Neuron (in vitro differentiated cells): Measurements from ENCODE around the gene MRPL53.
"Not testable (repeated sequence)": the region's sequence is repeated elsewhere in the genome, so short reads cannot be mapped to it uniquely, and the experiment has no call there.

Source experiments
- H2AFZ ChIP-seq: one replicate; pipeline ENCODE4 v1.6.1; 2013; ENCODE audit warnings: low read depth, mild to moderate bottlenecking, inconsistent platforms, low read length, moderate library complexity
- H3K27me3 ChIP-seq: one replicate; pipeline ENCODE4 v1.6.1; 2013; ENCODE audit warnings: low read length; ENCODE audit not compliant: insufficient read depth
- H3K36me3 ChIP-seq: one replicate; pipeline ENCODE4 v1.6.1; 2013; ENCODE audit warnings: low read length; ENCODE audit not compliant: insufficient read depth
- H3K4me1 ChIP-seq: one replicate; pipeline ENCODE4 v1.6.1; 2013; ENCODE audit warnings: low read length; ENCODE audit not compliant: insufficient read depth
- H3K4me3 ChIP-seq: 2 replicates; pipeline ENCODE4 v1.5.1; 2013; ENCODE audit warnings: mild to moderate bottlenecking, low read length, moderate library complexity
- H3K9me3 ChIP-seq: one replicate; pipeline ENCODE4 v1.6.1; 2013; ENCODE audit warnings: low read length

Gene MRPL53

DNA sequence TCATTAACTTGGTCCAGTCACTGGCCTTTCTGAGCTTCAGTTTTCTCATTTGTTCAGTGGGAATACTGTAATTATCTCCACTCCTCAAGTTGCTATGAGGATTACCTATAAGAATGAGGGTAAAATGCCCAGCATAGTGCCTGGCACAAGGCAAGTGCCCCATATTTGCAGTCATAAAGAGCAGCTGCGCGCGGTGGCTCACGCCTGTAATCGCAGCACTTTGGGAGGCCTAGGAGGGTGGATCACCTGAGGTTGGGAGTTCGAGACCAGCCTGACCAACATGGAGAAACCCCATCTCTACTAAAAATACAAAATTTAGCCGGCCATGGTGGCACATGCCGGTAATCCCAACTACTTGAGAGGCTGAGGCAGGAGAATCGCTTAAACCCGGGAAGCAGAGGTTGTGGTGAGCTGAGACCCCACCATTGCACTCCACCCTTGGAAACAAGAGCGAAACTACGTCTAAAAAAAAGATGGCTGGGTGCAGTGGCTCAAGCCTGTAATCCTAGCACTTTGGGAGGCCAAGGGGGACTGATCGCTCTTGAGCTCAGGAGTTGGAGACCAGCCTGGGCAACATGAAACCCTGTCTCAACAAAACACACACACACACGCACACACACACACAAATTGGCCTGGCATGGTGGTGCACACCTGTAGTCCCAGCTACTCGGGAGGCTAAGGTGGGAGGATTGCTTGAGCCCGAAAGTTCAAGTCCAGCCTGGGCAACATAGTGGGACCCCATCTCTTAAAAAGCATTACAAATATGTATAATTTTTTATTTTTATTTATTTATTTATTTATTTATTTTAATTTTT is 29.8 kb downstream of the MRPL53 start:
- H3K4me1 ChIP-seq, result peaks cover 20% of the 10 kb centered on the region

DNA sequence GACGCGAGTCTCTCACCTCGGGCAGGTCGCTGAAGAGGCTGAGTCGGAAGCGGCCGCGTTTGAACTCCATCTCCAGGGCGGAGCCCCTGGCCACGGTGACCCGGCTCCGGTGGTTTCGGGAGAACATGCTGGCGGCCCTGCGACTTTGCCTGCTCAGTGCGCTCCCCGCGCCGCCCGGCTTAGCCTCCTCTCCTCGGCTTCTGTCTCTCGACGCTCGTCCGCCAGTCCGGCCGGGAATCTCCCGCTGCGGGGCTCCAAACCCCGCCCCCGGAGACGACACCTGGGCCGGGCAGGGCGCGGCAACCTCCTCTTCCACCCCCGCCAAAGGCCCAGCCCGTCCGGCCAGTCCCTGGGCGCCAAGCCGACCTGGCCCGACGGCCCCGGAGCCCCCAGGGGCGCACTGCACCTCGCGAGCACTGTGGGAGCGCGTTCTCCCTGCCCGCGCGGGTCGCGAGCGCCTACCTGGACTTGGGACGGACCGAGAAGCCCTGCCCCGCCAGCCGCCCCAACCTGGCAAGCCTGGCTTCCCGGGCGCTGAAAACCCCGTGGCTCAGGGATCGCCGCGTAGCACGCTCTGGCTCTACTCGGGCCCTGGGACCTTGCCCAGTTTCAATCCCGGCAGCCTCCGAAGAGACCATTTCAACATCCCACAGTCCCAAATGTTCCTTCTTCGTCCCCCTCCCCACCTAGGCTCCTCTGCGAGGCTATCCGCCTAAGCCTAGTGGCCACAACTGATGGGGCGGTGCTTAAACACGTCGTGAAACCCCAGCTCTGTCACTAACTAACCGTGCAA is 30.6 kb downstream of the MRPL53 start, which contains the start of gene RTKN:
RTKN (minus strand) TSS at position 248 of the 793 bp plus-strand sequence; CDS start at position 127, 121 bp downstream.
- peak within 1 kb of the TSS; percentile 57 for H3K4me3 ChIP-seq
- no peaks in the 10 kb centered on the region for H3K9me3 ChIP-seq
- H2AFZ ChIP-seq, result peak within 1 kb of the TSS; percentile 92
- H3K4me1 ChIP-seq, result peaks cover 20% of the 10 kb centered on the region
- H3K36me3 ChIP-seq, result no peaks in the 10 kb centered on the region
- H3K27me3 ChIP-seq, result no peaks in the 10 kb centered on the region

More for the DNA sequence above, 29.8 kb downstream of the MRPL53 start:
- H3K9me3 ChIP-seq, H3K4me3 ChIP-seq, H3K36me3 ChIP-seq, H2AFZ ChIP-seq, H3K27me3 ChIP-seq: not testable (repeated sequence)

- no peaks in the 10 kb centered on the region for H3K36me3 ChIP-seq
- H2AFZ ChIP-seq, result peak overlapping the region; percentile 92
- no peak overlapping the region for H3K4me3 ChIP-seq
- H3K9me3 ChIP-seq, result no peaks in the 10 kb centered on the region
- peaks cover 20% of the 10 kb centered on the region for H3K4me1 ChIP-seq
- H3K27me3 ChIP-seq, result no peaks in the 10 kb centered on the region
These were observed 31.2 kb downstream of the MRPL53 start for GRCh38 chr2:74441170-74441689.

GRCh38 chr2:74440378-74441169 is 31.9 kb downstream of the MRPL53 start:
- Histone ChIP-seq H3K4me3 (peak overlapping the region; percentile 57), H3K9me3 (no peaks in the 10 kb centered on the region), H3K36me3 (no peaks in the 10 kb centered on the region), H3K27me3 (no peaks in the 10 kb centered on the region), H2AFZ (peak overlapping the region; percentile 92), H3K4me1 (peaks cover 20% of the 10 kb centered on the region)

GRCh38 chr2:74439803-74440377 is 32.6 kb downstream of the MRPL53 start:
- no peaks in the 10 kb centered on the region for H3K27me3 ChIP-seq
- no peaks in the 10 kb centered on the region for H3K9me3 ChIP-seq
- H3K4me3 ChIP-seq, result peak overlapping the region; percentile 57
- peaks cover 20% of the 10 kb centered on the region for H3K4me1 ChIP-seq
- H3K36me3 ChIP-seq, result no peaks in the 10 kb centered on the region
- H2AFZ ChIP-seq, result peak overlapping the region; percentile 92

- peak overlapping the region; percentile 57 for H3K4me3 ChIP-seq
- no peaks in the 10 kb centered on the region for H3K36me3 ChIP-seq
- no peaks in the 10 kb centered on the region for H3K27me3 ChIP-seq
- H3K9me3 ChIP-seq, result no peaks in the 10 kb centered on the region
- H2AFZ ChIP-seq, result peak overlapping the region; percentile 92
- peaks cover 20% of the 10 kb centered on the region for H3K4me1 ChIP-seq
These were observed 33.1 kb downstream of the MRPL53 start for GRCh38 chr2:74439373-74439772.

DNA sequence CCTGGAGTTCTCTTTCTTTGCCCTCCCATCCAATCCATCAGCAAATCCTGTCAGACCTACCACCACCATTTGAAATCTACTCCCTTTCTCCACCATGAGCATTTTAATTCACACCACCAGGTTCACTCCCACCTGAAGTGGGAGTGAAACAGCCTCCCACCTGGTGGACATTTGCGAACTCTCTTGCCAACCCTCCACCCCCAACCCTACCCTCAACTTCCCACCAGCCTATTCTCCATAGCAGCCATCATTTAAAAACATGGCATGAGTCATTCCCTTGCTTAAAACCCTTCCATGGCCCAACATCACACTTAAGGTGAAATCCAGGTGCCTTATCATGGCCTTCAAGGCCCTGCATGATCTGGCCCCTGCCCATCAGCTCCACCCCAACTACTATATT is 34.2 kb downstream of the MRPL53 start:
- Histone ChIP-seq H2AFZ (no peak overlapping the region), H3K4me3 (no peak overlapping the region), H3K36me3 (no peaks in the 10 kb centered on the region)

DNA sequence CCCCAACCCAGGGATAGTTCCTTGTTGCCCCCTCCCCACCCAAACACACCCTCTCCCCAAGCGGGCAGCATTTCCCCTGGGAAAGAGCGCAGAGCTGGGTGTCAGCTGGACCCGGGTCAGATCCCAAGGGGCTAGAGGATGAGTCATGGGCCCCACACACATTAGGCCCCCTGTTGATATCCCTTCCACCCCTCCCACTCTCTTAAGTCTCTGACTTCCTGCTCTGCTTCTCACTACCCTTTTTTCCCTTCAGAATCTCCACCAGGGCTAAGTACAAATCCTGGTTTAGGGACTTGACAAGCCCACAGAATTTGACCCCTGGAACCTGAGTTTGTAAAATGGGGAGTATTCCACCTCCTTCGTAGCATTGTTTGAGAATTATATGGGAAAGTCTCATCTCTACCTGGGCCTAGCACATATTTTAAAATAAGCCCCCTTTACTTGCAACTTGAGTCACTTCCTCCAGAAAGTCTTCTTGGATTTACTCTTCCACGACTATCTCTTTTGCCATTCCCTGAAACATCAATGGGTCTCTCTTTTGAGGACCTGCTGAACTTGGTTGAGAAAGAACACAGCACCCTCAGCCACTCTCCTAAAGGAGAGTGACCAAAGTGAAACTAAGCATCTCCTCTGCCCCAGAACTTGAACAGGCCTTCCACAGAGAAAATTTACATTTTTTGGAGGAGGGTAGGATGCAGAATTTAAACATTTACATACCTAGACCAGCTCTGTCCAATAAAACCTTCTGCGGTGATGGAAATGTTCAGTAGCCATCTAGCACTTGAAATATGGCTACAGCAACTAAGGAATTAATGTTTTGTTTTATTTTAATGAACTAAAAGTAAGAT is 35.4 kb downstream of the MRPL53 start:
- peaks cover 3% of the 10 kb centered on the region for H3K36me3 ChIP-seq

More for the DNA sequence above, 34.2 kb downstream of the MRPL53 start:
- Histone ChIP-seq H3K9me3 (no peaks in the 10 kb centered on the region), H3K4me1 (peaks cover 20% of the 10 kb centered on the region), H3K27me3 (no peaks in the 10 kb centered on the region)

DNA sequence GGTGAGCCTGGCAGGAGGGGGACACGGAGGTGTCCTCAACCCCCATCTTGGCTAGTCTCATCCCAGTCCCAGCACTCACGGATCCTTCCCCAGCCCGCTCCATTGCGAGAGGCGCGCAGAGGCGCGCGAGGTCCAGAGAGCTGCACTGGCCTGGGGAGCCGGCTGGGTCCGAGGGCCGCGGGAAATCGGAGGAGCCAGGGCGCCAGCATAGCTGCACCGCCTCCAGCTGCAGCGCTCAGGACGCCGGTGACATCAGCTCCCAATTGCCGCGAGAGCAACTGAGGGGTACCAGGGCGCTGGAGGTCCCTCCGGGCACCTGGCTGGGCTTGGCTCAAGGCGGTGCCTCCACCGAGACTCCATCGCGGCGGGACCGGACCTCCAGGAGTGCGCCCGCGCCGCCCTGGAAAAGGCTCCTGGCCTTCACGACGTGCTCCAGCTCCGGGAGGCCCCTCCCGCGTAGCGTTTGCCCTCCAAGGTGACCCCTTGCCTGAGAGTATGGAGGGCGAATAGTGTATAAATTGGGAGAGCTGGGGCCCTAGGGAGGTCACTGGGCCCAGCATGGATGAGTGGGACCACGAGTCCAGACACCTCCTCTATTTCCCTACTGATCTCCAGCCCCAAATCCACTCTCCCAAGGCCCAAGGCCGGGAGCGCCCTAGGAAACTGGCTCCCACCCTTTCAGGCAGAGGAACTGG is 36.2 kb downstream of the MRPL53 start:
- no peak overlapping the region for H2AFZ ChIP-seq
- no peaks in the 10 kb centered on the region for H3K27me3 ChIP-seq
- H3K4me1 ChIP-seq, result peaks cover 20% of the 10 kb centered on the region
- peaks cover 8% of the 10 kb centered on the region for H3K36me3 ChIP-seq
- H3K9me3 ChIP-seq, result no peaks in the 10 kb centered on the region
- no peak overlapping the region for H3K4me3 ChIP-seq

More for the DNA sequence above, 35.4 kb downstream of the MRPL53 start:
- Histone ChIP-seq H2AFZ (no peak overlapping the region), H3K4me1 (peaks cover 20% of the 10 kb centered on the region), H3K9me3 (no peaks in the 10 kb centered on the region), H3K27me3 (no peaks in the 10 kb centered on the region), H3K4me3 (no peak overlapping the region)

GRCh38 chr2:74430502-74430901 is 42.0 kb downstream of the MRPL53 start:
- Histone ChIP-seq H3K36me3 (peaks cover 59% of the 10 kb centered on the region), H2AFZ (no peak overlapping the region), H3K4me1 (peaks cover 3% of the 10 kb centered on the region), H3K9me3 (no peaks in the 10 kb centered on the region), H3K27me3 (no peaks in the 10 kb centered on the region), H3K4me3 (no peak overlapping the region)
